PFSK-1 (cell line): ENCODE results near the gene KIAA1958.

Experiments
- REST ChIP-seq, 2 experiments: IDR thresholded peaks; 2 replicates each; pipeline versions ENCODE4 v1.6.1 to v1.8.0; 2011 to 2012; ENCODE audit warnings: low read depth in 2 of 2, low read length in 2 of 2, control low read depth in 1 of 2, inconsistent platforms in 1 of 2, mild to moderate bottlenecking in 1 of 2, moderate library complexity in 1 of 2; ENCODE audit not compliant: insufficient read depth in 1 of 2
- TAF1 ChIP-seq: IDR thresholded peaks from 2 replicates; pipeline ENCODE4 v1.6.1; 2012; ENCODE audit warnings: low read length, control low read depth, borderline replicate concordance; ENCODE audit not compliant: insufficient read depth

DNA sequence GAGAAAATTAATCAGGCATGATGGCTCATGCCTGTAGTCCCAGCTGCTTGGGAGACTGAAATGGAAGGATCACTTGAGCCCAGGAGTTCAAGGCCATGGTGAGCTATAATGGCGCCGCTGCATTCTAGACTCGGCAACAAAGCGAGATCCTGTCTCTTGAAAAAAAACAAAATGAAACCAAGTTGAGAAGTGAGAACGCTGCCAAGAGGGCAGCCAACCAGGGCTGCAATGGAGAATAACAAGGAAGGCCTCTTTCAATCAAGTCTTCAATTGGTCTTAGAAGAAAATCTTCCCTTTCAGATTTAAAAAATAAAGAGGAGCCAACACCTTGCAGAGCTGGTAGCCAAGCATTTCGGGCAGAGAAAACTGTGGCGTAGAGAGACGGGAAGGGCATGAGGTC is 14.7 kb downstream of the KIAA1958 start:
- no peak for TF ChIP-seq TAF1
- no peak for TF ChIP-seq REST (IDR thresholded peaks at IDR 0.05; ENCODE audit: insufficient read depth in 1 of 2, low read depth in 2 of 2, low read length in 2 of 2)
